Neural cell (in vitro differentiated cells): Measurements from ENCODE around the gene CENPX. TPM values are rescaled to one million over a fixed set of nuclear protein-coding genes. Genes with fewer than 3 reads are reported as not detected.

Source experiments
- H2AFZ ChIP-seq: fragments of 200-600, 300-800 bp; sonication (generic), shearing (Covaris generic); 2 replicates; pipeline ENCODE4 v1.6.0; 2014; ENCODE audit warnings: low read depth, mild to moderate bottlenecking, antibody characterized with exemption, low read length, moderate library complexity
- H3F3A ChIP-seq: fragments of 200-600 bp; shearing (Covaris generic); 2 replicates; pipeline ENCODE4 v1.6.1; 2016; ENCODE audit warnings: mild to moderate bottlenecking, moderate library complexity, mixed read lengths, antibody characterized with exemption, low read length; ENCODE audit not compliant: insufficient read depth, poor library complexity, severe bottlenecking
- H3K27ac ChIP-seq: fragments of 200-600, 300-800 bp; sonication (generic), shearing (Covaris generic); 2 replicates; pipeline ENCODE4 v1.5.1; 2014; ENCODE audit warnings: mild to moderate bottlenecking, low read length, moderate library complexity
- H3K27me3 ChIP-seq: fragments of 300-800, 200-600 bp; sonication (generic), shearing (Covaris generic); 2 replicates; pipeline ENCODE4 v1.6.0; 2014; ENCODE audit warnings: mild to moderate bottlenecking, low read depth, low read length, moderate library complexity; ENCODE audit not compliant: insufficient read depth
- H3K36me3 ChIP-seq: fragments of 300-800, 200-600 bp; sonication (generic), shearing (Covaris generic); 2 replicates; pipeline ENCODE4 v1.5.1; 2014; ENCODE audit warnings: mild to moderate bottlenecking, antibody characterized with exemption, low read length, moderate library complexity; ENCODE audit not compliant: insufficient read depth
- H3K4me2 ChIP-seq: fragments of 300-800, 200-600 bp; sonication (generic), shearing (Covaris generic); 2 replicates; pipeline ENCODE4 v1.6.0; 2014; ENCODE audit warnings: mild to moderate bottlenecking, low read length
- H3K4me3 ChIP-seq: fragments of 300-800, 200-600 bp; sonication (generic), shearing (Covaris generic); 2 replicates; pipeline ENCODE4 v1.5.1; 2014; ENCODE audit warnings: mild to moderate bottlenecking, low read length, moderate library complexity
- H3K79me2 ChIP-seq: fragments of 200-600 bp; shearing (Covaris generic); replicated peaks from 2 replicates; pipeline ENCODE4 v1.6.0; 2014; ENCODE audit warnings: mild to moderate bottlenecking, low read length, moderate library complexity; ENCODE audit not compliant: insufficient read depth
- H3K9ac ChIP-seq: fragments of 300-800, 200-600 bp; sonication (generic), shearing (Covaris generic); 2 replicates; pipeline ENCODE4 v1.6.1; 2016; ENCODE audit warnings: mild to moderate bottlenecking, low read length, mixed read lengths
- H3K9me2 ChIP-seq: fragments of 200-600 bp; shearing (Covaris generic); 2 replicates; pipeline ENCODE4 v1.6.1; 2016; ENCODE audit warnings: mild to moderate bottlenecking, low read length, mixed read lengths; ENCODE audit not compliant: insufficient read depth
- H3K9me3 ChIP-seq: fragments of 200-600, 300-800 bp; sonication (generic), shearing (Covaris generic); 2 replicates; pipeline ENCODE4 v1.6.1; 2016; ENCODE audit warnings: mild to moderate bottlenecking, mixed run types, low read length, moderate library complexity, mixed read lengths
- H4K20me1 ChIP-seq: fragments of 200-600 bp; shearing (Covaris generic); 2 replicates; pipeline ENCODE4 v1.6.1; 2016; ENCODE audit warnings: mild to moderate bottlenecking, mixed run types; ENCODE audit not compliant: insufficient read depth
- EP300 ChIP-seq: fragments of 450-650 bp; conservative IDR thresholded peaks from 2 replicates; pipeline ENCODE4 v1.6.1; 2014; ENCODE audit warnings: antibody characterized with exemption, mild to moderate bottlenecking, moderate library complexity; ENCODE audit not compliant: poor library complexity, severe bottlenecking
- EZH2 ChIP-seq: fragments of 200-600, 300-800 bp; shearing (Covaris generic), sonication (generic); IDR thresholded peaks from 2 replicates; pipeline ENCODE4 v1.6.1; 2014; ENCODE audit warnings: antibody characterized with exemption, low read length, borderline replicate concordance, mild to moderate bottlenecking; ENCODE audit not compliant: insufficient read depth, poor library complexity, severe bottlenecking
- MXI1 ChIP-seq: fragments of 450-650 bp; conservative IDR thresholded peaks from 2 replicates; pipeline ENCODE4 v1.6.1; 2014; ENCODE audit warnings: antibody characterized with exemption, mild to moderate bottlenecking; ENCODE audit not compliant: poor library complexity, severe bottlenecking
- POLR2AphosphoS5 ChIP-seq: IDR thresholded peaks from 2 replicates; pipeline ENCODE4 v1.6.1; 2012
- RAD21 ChIP-seq: fragments of 450-650 bp; conservative IDR thresholded peaks from 2 replicates; pipeline ENCODE4 v1.6.1; 2014; ENCODE audit warnings: antibody characterized with exemption, mild to moderate bottlenecking, moderate library complexity
- SMC3 ChIP-seq: fragments of 450-650 bp; conservative IDR thresholded peaks from 2 replicates; pipeline ENCODE4 v1.6.1; 2014; ENCODE audit warnings: antibody characterized with exemption, mild to moderate bottlenecking, moderate library complexity; ENCODE audit not compliant: poor library complexity
- TAF1 ChIP-seq: IDR thresholded peaks from 2 replicates; pipeline ENCODE4 v1.6.1; 2012; ENCODE audit warnings: low read depth
- polyA plus RNA-seq: library from polyadenylated mRNA; depleted of rRNA; stranded (reverse); fragments of >200 nt; gene quantifications from 2 replicates; pipeline ENCODE4 v1.2.3, GENCODE V29; 2014
- TF ChIP-seq, protein P1 (sequence below): fragments of 450-650 bp; IDR thresholded peaks from 2 replicates; pipeline ENCODE4 v1.5.1; 2014; ENCODE audit warnings: antibody characterized with exemption, mild to moderate bottlenecking, moderate library complexity; ENCODE audit not compliant: poor library complexity, severe bottlenecking
- TF ChIP-seq, protein P2 (sequence below): IDR thresholded peaks from 2 replicates; pipeline ENCODE4 v1.6.1; 2012; ENCODE audit warnings: borderline replicate concordance

The CENPX gene
- polyA plus RNA-seq, 1 donor from 2014 or later, result 205 TPM

DNA sequence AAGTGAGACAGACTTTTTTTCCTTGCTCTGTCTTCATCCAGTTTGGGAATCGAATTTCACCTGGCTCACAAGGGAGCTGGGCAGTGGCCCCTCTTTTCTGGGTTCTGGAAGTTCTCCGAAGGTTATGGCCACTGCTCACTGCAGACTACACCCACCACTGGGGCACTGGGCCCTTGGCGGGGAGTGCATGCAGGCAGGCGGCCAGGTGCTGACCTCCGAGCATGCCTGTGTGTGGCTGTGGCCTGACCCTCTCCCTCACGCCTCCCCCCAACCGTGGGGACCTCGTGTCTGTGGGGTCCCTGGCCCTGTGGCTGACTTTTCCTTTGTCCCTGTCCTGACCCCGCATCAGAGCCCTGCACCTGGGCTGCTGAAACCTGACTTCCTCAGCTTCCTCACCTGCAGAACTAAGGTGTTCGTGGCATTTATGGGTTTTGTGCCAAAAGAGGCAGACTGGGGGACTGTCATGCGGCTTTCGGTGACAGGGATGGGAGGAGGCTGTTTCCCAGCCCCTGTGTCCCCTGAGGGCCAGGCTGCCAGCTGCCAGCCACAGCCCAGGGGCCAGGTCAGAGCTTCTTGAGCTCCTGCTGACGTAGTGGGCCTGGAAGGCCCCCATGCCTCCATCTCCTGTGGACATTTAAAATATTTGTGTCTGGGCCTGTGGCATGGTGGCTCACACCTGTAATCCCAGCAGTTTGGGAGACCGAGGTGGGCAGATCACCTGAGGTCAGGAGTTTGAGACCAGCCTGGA is 23.8 kb downstream of the CENPX start:
- Histone ChIP-seq H3K27ac (no peak overlapping the region), H3K9ac (no peak overlapping the region), H3K36me3 (no peaks in the 10 kb centered on the region), H3K4me3 (no peak overlapping the region), H3K9me3 (no peaks in the 10 kb centered on the region), H3K4me2 (no peak overlapping the region), H3F3A (no peaks in the 10 kb centered on the region), H3K27me3 (no peaks in the 10 kb centered on the region), H3K79me2 (no peaks in the 10 kb centered on the region), H4K20me1 (no peaks in the 10 kb centered on the region), H3K9me2 (no peaks in the 10 kb centered on the region), H2AFZ (no peak overlapping the region)
- no peak for TF ChIP-seq TAF1
- TF ChIP-seq POLR2AphosphoS5, result no peak
- no peak for TF ChIP-seq SMC3
- no peak for TF ChIP-seq MXI1
- no peak for TF ChIP-seq EZH2
- TF ChIP-seq, protein P1, sequence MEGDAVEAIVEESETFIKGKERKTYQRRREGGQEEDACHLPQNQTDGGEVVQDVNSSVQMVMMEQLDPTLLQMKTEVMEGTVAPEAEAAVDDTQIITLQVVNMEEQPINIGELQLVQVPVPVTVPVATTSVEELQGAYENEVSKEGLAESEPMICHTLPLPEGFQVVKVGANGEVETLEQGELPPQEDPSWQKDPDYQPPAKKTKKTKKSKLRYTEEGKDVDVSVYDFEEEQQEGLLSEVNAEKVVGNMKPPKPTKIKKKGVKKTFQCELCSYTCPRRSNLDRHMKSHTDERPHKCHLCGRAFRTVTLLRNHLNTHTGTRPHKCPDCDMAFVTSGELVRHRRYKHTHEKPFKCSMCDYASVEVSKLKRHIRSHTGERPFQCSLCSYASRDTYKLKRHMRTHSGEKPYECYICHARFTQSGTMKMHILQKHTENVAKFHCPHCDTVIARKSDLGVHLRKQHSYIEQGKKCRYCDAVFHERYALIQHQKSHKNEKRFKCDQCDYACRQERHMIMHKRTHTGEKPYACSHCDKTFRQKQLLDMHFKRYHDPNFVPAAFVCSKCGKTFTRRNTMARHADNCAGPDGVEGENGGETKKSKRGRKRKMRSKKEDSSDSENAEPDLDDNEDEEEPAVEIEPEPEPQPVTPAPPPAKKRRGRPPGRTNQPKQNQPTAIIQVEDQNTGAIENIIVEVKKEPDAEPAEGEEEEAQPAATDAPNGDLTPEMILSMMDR, result no peak
- TF ChIP-seq, protein P2, sequence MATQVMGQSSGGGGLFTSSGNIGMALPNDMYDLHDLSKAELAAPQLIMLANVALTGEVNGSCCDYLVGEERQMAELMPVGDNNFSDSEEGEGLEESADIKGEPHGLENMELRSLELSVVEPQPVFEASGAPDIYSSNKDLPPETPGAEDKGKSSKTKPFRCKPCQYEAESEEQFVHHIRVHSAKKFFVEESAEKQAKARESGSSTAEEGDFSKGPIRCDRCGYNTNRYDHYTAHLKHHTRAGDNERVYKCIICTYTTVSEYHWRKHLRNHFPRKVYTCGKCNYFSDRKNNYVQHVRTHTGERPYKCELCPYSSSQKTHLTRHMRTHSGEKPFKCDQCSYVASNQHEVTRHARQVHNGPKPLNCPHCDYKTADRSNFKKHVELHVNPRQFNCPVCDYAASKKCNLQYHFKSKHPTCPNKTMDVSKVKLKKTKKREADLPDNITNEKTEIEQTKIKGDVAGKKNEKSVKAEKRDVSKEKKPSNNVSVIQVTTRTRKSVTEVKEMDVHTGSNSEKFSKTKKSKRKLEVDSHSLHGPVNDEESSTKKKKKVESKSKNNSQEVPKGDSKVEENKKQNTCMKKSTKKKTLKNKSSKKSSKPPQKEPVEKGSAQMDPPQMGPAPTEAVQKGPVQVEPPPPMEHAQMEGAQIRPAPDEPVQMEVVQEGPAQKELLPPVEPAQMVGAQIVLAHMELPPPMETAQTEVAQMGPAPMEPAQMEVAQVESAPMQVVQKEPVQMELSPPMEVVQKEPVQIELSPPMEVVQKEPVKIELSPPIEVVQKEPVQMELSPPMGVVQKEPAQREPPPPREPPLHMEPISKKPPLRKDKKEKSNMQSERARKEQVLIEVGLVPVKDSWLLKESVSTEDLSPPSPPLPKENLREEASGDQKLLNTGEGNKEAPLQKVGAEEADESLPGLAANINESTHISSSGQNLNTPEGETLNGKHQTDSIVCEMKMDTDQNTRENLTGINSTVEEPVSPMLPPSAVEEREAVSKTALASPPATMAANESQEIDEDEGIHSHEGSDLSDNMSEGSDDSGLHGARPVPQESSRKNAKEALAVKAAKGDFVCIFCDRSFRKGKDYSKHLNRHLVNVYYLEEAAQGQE, result no peak
- no peak for TF ChIP-seq RAD21
- TF ChIP-seq EP300, result no peak

DNA sequence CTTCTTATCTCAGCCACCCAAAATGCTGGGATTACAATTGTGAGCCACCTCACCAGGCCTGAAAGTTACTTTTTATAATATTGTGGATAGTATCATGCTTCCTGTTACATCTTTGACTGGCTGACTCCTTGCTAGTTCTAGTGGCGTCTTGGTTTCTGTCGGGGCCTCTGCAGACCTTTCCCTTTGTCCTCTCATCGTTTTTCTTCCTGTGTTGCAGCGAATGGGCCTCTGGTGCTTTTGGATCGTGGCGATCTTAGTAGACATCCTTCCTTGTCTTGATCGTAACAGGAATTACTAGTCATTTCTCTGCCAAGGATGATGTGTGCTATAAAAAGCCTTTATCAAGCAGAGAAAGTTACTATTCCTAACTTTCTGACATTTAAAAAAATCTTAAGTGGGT is 24.5 kb downstream of the CENPX start:
- Histone ChIP-seq H3K27ac (no peak overlapping the region), H3K79me2 (no peaks in the 10 kb centered on the region)
- TF ChIP-seq, protein P2, result no peak
- no peak for TF ChIP-seq EZH2
- no peak for TF ChIP-seq SMC3
- no peak for TF ChIP-seq POLR2AphosphoS5
- no peak for TF ChIP-seq RAD21
- TF ChIP-seq, protein P1, result no peak
- TF ChIP-seq MXI1, result no peak
- no peak for TF ChIP-seq EP300
- no peak for TF ChIP-seq TAF1

More for the DNA sequence above, 24.5 kb downstream of the CENPX start:
- H3K4me2 ChIP-seq, result no peak overlapping the region
- H3K27me3 ChIP-seq, result no peaks in the 10 kb centered on the region
- H2AFZ ChIP-seq, result no peak overlapping the region
- no peaks in the 10 kb centered on the region for H4K20me1 ChIP-seq
- no peaks in the 10 kb centered on the region for H3F3A ChIP-seq
- H3K36me3 ChIP-seq, result no peaks in the 10 kb centered on the region
- no peak overlapping the region for H3K9ac ChIP-seq
- no peaks in the 10 kb centered on the region for H3K9me3 ChIP-seq
- H3K9me2 ChIP-seq, result no peaks in the 10 kb centered on the region
- no peak overlapping the region for H3K4me3 ChIP-seq
